NCI-H748 (cell line): Measurements from ENCODE around the gene DOHH.

Experiments
- DNase-seq: peaks from one replicate; lab custom pipeline; 2025; ENCODE audit not compliant: unreplicated experiment; lab: John Stamatoyannopoulos, UW

Gene DOHH

DNA sequence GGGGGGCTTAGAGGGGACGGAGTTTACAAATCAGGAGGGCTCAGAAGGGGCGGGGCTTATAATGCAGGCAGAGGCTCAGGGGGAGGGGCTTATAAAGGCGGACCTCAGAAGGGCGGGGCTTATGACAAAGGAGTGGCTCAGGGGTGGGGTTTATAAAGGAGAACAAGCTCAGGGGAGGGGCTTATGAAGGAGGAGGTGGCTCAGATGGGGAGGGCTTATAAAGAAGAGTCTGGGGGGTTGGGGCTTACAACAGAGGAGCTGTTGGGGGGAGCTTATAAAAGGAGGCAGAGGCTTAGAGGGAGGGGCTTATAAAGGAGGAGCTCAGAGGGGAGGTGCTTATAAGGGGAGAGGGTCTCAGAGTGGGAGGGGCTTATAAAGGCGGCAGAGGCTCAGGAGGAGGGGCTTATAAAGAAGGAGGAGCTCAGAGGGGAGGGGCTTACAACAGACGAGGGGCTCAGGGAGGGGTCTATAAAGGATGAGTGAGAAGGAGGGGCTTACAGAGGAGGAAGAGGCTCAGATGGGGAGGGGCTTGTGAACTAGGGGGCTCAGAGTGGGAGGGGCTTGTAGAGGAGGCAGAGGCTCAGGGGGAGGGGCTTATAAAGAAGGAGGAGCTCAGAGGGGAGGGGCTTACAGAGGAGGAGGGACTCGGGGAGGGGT is 21.2 kb downstream of the DOHH start:
- peak; percentile 27 for DNase-seq

DNA sequence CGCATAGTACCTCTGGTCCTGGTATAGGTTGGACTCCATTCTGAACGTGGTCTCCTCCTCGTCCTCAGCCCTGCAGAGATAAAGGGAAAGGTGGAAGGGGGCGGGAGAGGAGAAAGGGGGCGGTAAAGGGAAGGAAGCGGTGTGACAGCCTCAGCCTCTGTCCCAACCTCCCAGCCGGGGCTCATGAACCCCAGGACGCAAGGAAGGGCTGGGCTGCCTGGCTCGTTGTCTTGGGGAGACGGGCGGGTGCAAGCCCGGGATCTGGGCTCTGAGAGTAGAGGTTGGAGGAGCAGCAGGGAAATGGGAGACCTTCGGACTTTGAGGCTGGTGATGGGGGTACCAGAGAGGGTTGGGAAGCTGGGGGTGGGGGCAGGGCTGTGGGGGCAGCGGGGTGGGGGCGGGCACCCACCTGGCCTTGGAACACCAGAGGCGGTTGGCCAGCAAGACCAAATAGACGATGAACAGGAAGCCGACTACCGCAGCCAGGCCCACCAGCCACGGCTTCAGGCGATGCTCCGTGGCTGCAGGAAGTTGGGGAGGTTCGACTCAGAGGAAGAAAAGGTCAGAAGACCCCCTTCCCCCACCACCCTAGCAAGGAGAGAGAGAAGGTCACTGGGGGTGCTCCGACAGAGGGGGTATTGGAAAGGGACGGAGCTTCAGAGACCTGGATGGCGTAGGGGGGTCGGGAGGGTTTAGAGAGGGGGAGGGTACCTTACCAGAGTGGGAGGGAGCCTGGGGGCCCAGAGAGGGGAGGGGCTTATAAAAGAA is 21.9 kb downstream of the DOHH start:
- no peak for DNase-seq

DNA sequence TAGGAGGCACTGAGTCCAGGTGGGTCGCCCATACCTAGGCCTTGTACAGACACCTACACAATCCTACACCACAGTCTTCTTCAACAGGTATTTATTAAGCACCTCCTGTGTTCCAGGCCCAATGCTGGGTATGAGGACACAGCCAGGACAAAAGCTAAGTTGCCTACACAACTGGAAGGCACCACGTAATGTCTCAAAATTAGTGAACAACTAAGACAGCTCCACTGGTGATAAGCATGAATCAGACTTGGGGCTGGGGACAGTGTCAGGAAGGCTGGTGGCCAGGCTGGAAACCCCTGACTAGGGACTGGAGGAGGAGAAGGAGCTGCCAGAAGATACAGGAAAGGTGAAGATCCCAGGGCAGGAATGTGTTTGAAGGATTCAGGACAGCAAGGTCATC is 22.5 kb downstream of the DOHH start:
- no peak for DNase-seq

DNA sequence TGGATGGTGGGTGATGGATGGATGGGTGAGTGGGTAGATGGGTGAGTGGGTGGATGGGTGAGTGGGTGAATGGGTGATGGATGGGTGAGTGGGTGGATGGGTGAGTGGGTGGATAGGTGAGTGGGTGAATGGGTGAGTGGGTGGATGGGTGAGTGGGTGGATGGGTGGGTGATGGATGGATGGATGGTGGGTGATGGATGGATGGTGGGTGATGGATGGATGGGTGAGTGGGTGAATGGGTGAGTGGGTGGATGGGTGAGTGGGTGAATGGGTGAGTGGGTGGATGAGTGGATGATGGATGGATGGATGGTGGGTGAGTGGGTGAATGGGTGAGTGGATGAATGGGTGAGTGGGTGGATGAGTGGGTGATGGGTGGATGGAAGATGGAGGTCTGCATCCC is 23.0 kb downstream of the DOHH start:
- no peak for DNase-seq

DNA sequence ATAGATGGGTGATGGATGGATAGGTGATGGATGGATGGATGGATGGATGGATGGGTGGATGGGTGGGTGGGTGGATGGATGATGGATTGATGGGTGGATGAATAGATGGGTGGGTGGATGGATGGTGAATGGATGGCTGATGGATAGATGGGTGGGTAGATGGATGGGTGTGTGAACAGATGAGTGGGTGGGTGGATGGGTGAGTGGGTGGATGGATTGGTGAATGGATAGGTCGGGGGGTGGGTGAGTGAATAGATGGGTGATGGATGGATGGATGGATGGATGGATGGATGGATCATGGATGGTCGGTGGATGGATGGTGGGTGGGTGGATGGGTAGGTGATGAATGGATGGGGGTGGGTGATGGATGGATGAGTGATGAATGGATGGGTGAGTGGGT is 23.6 kb downstream of the DOHH start:
- no peak for DNase-seq

DNA sequence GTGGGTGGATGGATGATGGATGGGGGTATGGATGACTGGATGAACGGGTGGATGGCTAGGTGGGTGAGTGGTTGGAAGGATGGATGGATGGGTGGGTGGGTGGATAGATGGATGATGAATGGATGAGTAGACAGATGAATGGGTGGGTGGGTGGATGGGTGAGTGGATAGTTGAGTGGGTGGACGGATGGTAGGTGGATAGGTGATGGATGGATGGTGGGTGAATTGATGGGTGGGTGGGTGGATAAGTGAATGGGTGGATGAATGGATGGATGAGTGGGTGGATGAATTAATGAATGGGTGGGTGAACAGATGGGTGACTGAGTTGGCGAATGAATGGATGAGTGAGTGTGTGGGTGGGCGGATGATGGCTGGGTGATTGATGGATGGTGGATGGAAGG is 25.0 kb downstream of the DOHH start:
- DNase-seq: no peak

DNA sequence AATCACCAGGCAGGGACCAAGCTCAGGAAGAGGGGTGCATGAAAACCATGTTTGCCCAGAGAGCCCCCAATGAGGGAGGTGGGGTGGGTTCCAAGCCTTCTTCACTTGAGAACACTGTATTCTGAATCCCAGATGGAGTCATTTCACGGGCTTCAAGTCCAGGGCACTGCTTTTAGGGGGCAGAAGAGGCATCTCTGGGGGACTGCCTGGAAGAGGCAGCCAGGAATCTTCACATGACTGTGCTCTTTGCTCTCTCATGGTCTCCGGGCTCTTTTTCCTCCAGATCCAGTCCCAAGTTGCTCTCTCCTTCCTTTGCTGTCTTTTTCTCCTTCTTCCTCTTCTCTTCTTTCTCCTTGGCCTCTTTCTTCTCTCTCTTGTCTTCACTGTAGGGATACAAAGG is 25.9 kb downstream of the DOHH start:
- DNase-seq: no peak

DNA sequence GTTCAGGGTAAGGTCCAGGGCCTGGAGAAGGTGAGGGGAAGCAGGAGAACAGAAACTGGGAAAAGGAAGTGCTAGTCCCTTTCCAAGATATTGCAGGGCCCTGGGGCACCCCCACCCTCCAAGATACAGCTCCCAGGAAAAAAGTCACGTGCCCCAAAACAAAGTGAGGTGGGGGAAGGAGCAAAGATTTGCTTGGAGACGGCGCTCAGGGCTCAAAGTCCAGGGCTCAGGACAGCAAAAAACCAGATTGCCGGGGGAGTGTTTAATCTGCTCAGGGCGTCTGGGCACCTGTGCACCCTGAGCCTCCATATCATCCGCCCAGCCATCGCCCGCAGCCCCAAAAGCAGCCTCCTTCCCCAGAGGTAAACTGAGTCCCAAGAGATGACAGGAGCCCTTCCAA is 26.5 kb downstream of the DOHH start:
- no peak for DNase-seq

DNA sequence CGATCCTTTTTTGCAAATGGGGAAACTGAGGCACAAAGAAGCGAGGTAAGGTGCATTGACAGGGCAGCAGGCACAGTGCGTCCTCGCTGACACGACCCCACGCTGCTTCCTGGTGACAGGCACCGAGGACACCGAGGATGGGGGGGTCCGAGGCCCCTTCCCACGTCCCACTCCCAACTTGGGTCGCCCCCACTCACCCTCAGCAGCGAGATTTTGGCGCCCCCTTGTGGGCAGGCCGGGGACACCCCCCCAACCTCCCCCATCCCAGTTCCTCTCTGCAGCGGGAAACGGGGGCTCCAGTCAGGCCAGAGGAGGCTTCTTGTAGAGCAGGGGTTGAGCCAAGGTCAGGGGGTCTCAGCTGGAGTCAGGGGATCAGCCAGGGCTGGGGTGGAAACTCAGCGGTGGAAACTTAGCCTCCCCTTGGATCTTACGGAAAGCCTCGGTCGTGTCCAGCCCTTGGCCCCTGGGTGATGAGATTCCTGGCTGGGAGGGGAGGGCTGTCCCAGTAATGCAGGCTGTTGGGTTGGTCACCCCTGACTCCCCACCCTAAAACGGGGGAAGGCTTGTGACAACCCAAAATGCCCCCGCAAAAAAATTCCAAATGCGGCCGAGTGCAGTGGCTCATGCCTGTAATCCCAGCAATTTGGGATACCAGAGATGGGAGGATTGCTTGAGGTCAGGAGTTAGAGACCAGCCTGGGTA is 28.4 kb downstream of the DOHH start:
- no peak for DNase-seq

DNA sequence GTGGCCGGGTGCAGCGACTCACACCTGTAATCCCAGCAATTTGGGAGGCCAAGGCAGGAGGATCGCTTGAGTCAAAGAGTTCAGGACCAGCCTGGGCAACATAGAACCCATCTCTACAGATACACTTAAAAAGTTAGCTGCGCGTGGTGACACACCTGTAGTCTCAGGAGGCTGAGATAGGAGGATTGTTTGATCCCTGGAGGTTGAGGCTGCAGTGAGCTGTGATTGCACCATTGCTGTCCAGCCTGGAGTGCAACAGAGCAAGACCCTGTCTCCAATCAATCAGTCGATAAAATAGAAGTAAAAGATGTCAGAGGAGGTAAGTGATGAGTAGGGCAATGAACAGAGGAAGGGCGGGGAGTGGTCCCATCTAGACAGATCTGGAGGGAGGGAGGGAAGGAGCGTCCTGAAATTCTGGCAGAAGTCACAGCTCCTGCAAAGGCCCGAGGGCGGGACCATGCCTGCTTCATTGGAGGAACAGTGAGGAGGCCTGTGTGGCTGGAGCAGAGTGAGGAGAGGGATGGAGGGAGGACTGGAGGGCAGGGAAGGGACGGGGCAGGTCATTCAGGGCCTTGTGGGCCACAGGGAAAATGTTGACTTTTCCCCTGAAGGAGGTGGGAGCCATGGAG is 29.9 kb downstream of the DOHH start:
- no peak for DNase-seq

DNA sequence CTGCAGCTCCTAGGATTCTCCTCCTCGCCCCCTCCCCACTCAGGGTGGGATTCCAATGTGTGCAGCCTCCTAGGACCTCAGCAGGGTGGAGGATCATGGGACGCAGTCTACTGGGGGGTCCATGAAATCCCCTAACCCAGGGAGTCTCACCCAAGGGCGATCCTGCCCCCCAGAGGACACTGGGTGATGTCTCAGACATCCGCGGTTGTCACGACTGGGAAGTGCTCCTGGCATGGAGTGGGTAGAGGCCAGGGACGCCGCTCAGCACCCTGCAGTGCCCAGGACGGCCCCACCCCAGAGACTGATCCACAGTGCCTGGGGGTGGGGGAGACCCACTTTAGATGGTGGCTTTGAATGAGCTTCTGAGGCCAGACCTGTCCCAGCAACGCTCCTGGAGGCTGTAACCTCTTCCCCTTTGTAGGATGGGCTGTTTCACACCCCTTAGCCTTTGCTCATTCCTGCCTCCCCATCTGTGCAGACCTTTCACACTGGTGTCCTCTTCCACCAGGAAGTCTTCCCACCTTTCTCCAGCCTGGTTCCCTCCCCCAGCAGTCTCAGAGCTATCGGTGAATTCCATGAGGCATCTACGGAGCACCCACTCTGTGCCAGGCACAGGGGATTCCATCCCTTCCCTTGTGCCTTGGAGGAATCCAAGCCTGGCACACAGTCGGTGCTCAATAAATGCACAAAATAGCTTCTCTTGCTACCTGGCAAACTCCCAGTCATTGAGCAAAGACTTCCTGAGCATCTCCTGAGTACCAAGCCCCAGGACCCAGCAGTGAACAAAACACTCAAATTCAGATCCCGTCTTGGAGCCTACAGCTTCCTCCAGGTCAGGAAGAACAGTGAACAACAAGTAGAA is 30.6 kb downstream of the DOHH start:
- no peak for DNase-seq

DNA sequence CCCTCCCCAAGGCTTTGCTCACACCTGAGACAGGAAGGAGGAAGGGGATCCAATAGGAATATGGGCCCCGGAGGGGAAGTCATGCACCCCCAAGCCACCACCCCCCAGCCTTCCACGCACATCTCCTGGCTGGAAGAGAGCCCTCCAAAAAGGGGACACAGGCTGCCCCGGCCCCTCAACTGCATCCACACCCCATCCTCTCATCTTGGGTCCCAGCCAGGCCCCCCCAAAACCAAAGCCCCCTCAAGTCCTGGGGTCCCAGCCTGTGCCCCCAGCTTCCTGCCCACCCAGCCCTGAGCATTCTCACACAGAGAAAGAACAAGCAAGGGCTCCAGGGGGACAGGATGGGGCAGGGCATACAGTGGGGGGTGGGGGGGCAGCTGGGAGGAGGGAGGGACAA is 32.3 kb downstream of the DOHH start:
- DNase-seq: no peak

DNA sequence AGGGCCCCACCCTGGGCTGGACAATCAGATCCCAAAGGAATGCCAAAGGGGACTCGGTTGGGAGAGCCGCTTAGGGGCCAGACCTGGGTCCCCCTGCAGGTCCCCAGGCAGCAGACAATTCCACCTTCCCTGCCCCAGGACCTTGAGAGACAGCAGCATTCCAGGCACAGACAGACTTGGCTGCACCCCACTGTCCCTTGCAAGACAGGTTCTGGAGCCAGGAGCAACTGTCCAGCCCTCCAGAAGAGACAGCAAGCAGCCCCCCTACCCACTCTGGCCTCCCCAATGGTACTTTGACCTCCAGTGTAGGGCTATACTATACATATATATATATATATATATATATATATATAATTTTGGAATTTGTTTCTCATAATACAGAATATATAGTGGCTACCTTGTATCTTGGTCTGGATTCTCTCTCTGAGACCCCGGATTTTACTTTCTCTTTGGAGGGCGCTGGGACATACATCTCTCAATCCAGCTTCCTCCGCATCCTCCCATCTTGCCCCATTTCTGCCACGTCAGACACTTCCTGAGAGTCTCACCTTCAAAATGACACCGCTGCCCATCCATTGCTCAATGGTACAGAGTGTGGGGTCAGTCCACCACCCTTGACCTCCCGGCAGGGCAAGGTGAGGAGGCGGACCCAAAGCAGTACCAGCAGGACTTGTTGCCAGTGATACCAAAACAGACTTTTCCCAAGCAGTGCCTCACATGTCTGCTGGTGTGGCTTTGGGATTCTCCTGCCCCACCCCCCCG is 32.9 kb downstream of the DOHH start:
- DNase-seq: no peak

DNA sequence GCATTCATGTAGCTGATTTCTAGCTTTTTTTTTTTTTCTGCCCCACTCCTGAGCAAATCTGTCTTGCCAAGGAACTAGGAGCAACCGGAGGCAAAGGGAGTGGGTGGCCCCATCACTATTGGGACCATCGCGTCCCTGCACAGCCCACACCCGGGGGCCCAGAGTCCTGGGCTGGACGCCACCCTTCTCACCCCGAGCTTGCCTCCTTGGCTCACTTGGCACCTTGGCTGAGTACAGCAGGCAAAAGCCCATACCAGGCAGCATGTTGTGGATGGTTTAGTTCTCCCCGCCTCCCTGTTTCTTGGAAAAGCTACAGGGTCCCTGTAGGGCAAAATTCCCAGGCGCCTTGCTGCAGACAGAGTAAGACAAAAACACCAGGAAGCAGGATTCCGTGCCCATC is 33.8 kb downstream of the DOHH start:
- no peak for DNase-seq

DNA sequence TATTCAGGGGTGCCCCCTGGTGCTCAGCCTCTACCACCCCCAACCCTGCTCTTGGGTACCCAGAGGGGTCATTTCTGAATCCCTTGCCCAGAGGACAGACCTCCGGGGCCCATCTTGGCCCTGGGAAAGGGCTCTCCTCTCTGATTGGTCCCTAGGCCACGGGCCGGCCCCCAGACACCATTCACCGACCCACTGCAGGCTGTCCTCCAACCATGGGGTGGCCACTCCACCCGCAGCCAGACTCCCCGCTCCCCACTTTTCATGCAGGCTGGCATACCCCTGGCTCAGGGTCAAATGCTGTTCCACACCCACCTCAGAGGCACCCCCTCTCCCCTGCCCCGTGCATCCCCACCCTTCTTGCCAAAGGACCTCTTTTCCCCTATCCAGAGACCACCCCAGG is 34.9 kb downstream of the DOHH start:
- DNase-seq: no peak

DNA sequence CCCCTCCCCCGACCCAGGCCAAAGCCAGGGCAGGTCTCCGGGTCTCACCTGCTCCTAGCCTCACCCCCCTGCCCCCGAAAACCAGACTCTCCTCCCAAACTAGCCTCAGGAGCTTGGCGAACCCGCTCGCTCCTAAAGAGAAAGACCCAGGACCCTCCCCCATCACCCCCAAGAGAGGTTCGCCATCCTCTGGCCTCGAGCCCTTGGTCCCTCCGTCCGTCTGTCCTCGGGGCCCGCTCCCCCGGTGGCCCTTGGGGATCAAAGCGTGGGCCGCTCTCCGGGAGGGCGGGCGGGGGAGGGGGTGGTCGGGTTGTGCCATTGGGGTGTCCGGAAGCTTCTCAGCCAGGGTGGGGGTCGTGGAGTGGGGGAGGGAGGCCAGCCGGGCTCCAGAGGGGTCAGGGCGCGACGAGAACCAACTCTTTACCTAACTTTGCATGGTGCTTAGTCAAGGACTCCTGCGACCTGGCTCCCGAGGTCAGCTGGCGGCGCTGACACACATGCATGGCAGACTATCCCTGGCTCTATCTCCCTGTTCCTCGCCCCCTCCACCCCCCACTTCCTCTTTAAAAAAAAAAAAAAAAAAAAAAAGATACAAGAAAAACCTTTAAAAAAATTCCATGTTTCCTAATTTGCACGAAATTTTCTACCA is 35.8 kb downstream of the DOHH start:
- DNase-seq: no peak

DNA sequence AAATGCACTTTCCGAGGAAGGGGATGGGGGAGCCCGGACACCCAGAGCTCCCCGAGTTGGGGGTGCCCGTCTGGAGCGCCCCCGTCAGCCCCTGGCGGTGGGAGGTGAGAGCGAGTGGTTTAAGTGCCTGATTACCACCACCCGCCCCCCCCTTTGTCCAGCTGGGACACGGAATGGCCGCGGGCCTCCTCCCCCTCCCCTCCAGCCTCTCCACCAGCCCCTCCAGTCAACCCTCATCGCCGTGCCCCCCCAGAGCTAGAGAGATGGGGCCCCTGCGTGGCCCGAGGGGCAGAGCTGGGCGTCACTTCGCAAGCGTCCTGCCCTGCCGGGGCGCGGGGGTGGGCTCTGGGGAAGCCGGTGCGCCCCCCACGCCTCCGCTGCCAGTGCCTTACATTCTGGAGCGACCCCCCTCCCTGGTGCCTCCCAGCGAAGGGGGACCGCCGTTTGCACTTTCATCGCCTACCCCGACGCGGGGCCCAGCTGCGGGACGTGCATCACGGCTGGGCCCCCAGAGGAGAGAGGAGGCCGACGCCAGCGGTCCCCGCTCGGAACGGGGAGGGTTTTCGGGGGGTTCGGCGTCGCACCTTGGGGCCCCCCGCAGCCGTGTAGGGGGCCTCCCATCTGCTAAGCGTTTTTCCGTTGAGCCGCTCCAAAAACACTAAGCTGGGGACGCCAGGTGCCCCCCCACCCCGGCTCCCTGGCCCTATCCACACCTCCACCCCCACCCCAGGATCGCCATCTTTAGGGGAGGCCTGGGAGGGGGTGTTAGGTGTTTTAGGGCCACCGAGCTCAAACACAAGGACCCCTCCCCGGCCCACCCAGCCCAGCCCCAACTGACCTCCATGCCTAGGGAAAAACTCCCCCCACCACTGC is 36.5 kb downstream of the DOHH start:
- DNase-seq: no peak

DNA sequence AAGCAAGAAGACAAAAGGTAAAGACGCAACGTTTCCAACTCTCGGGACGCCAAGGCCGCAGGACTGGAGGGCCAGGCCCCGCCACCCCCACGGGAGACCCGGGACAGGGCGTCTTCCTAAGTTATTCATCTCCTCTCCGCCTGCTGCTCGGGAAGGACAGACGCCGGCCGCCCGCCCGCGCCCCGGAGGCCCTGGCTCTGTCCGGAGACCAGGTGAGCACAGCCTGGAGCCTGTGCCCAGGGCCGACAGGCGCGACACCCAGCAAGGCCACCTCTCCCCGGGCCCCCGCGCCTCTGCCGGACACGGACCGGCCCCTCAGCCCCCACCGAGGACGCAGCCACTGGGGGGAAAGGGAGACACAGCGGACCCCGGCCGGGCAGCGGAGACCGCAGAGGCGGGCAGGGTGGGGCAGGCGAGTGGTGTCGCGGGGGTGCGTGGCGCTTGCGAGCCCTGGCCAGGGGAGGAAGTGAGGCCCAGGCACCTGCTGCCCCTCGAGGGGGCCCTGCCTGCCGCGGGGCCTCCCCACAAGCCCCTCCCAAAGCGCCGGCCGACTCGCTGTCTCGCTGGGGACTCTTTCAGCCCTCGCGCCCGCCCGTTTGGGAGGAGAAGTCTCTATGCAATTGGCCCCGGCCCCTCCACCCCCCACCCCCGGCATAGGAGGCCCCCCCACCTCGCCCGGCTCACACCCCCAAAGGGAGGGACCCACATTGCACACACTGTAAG is 37.3 kb downstream of the DOHH start:
- DNase-seq: no peak
